HG03354 (cell line): ENCODE data around the gene KRT33A.

ENCODE experiments used
- ATAC-seq: cut with Tn5 transposase; IDR thresholded peaks from one replicate; pipeline ENCODE4 v1.9.1; 2021; ENCODE audit warnings: mild to moderate bottlenecking; ENCODE audit not compliant: unreplicated experiment, poor library complexity, severe bottlenecking

KRT33A gene

GRCh38 chr17:41308918-41309359, 41.7 kb downstream of the KRT33A start, which contains the start of gene KRTAP16-1:
KRTAP16-1 (minus strand) TSS chr17:41309309; CDS start chr17:41309253, 56 bp downstream.
- no peak for ATAC-seq

- ATAC-seq: no peak
These were observed 42.2 kb downstream of the KRT33A start for GRCh38 chr17:41308251-41308917.

- no peak for ATAC-seq
These were observed 43.0 kb downstream of the KRT33A start for GRCh38 chr17:41307647-41308046.

GRCh38 chr17:41304091-41304490, 46.5 kb downstream of the KRT33A start:
- ATAC-seq: no peak

- no peak for ATAC-seq
These were observed 47.6 kb downstream of the KRT33A start for GRCh38 chr17:41302981-41303380.

GRCh38 chr17:41301916-41302901, 48.4 kb downstream of the KRT33A start, which contains the start of gene KRTAP29-1:
KRTAP29-1 (minus strand) TSS chr17:41302851; CDS start chr17:41302851, 0 bp downstream.
- no peak for ATAC-seq

GRCh38 chr17:41301204-41301790, 49.3 kb downstream of the KRT33A start:
- ATAC-seq: no peak

GRCh38 chr17:41298458-41299135, 52.0 kb downstream of the KRT33A start:
- no peak for ATAC-seq

GRCh38 chr17:41296846-41297245, 53.8 kb downstream of the KRT33A start:
- no peak for ATAC-seq
